Ectodermal cell (in vitro differentiated cells): ENCODE data around the gene KLF16.

Source experiments
- H3K27ac ChIP-seq: 2 replicates; pipeline ENCODE4 v1.7.0; 2013; ENCODE audit warnings: mild to moderate bottlenecking, low read depth, low read length; ENCODE audit not compliant: insufficient read depth, poor library complexity, severe bottlenecking
- H3K27me3 ChIP-seq: 2 replicates; pipeline ENCODE4 v1.7.0; 2013; ENCODE audit warnings: mild to moderate bottlenecking, low read length; ENCODE audit not compliant: insufficient read depth, control insufficient read depth, poor library complexity, severe bottlenecking
- H3K36me3 ChIP-seq: one replicate; pipeline ENCODE4 v1.7.0; 2013; ENCODE audit warnings: low read length; ENCODE audit not compliant: control insufficient read depth, insufficient read depth
- H3K4me1 ChIP-seq: one replicate; pipeline ENCODE4 v1.7.0; 2013; ENCODE audit warnings: low read length; ENCODE audit not compliant: control insufficient read depth, insufficient read depth
- H3K4me3 ChIP-seq: 2 replicates; pipeline ENCODE4 v1.7.0; 2013; ENCODE audit warnings: low read depth, low read length, control low read depth; ENCODE audit not compliant: insufficient read depth
- H3K9me3 ChIP-seq: 2 replicates; pipeline ENCODE4 v1.7.0; 2013; ENCODE audit warnings: mild to moderate bottlenecking, low read length, moderate library complexity; ENCODE audit not compliant: control insufficient read depth
- WGBS, 2 experiments: methylation state at CpG; one replicate each; pipeline ENCODE4 v1.1.7; 2013; ENCODE audit warnings: missing lambda C conversion rate in 2 of 2; 5-methylcytosine and 5-hydroxymethylcytosine counted together

The KLF16 gene

DNA sequence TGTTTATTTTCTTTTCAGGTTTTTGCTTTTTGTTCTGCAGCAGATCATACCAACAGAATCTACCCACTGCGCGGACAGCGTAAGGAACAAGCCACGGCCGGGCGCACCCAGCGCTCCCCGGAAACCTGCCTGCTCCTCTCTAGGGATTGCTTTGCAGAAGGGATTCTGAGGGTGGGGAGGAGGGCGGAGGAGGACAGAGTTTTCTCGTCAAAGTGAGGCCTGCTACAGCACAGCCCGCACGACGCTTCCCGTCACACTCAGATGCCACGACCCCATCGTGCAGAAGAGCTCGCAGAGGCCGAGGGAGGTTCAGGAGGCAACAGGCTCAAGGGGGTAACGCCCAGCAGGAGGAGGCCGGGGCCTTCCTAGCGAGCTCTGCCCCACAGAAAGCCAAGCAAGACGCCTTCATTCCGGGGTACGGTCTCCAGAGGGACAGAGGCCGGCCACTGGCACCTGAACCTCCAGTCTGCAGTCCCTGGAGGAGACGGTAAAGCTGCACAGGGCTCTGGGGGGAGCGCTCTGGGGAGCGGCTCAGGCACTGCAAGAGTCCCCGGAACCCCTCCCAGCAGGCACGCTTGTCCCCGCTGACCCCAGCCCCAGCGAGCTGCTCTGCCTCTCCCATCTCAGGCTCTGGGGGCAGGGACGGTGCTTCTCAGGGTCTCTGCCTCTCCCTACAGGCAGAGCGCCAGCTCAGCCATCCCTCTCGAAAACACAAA lies 22.0 kb downstream of the KLF16 start:
- H3K27ac ChIP-seq, result no peak overlapping the region
- peaks cover 32% of the 10 kb centered on the region for H3K4me1 ChIP-seq
- H3K4me3 ChIP-seq, result no peak overlapping the region
- H3K27me3 ChIP-seq, result no peaks in the 10 kb centered on the region
- no peaks in the 10 kb centered on the region for H3K9me3 ChIP-seq
- no peaks in the 10 kb centered on the region for H3K36me3 ChIP-seq
- 92% methylated on average over 35 of the region's 35 CpGs for WGBS, 2 experiments

DNA sequence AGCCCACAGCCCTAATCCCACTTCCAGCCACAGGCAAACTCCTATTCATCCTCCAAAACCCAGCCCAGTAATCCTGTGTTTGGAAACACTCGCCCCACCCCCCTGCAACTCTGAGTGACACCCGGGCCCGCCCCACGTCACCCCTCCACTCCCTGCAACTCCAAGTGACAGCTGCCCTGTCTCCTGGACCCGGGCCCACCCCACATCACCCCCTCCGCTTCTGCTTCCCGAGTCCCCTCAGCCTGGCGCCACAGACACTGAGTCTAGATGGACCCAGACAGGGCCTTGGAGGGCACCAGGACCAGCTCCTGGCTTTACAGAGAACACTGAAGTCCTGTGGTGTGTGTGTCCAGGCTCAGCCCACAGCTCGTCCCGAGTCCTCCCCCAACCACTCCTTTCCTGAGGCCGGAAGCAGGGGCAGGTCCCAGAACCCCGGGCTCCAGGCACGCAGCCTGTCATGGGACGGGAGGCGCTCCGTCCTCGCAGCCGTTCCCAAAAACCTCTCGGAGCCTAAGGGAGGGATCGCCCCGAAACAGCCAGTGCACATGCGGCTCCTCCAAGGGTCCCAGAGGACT lies 22.8 kb downstream of the KLF16 start:
- Histone ChIP-seq H3K9me3 (no peaks in the 10 kb centered on the region), H3K4me1 (peaks cover 29% of the 10 kb centered on the region), H3K27me3 (no peaks in the 10 kb centered on the region), H3K4me3 (no peak overlapping the region), H3K27ac (no peak overlapping the region), H3K36me3 (no peaks in the 10 kb centered on the region)
- 86 to 89% methylated on average over 22 of the region's 22 CpGs for WGBS, 2 experiments

DNA sequence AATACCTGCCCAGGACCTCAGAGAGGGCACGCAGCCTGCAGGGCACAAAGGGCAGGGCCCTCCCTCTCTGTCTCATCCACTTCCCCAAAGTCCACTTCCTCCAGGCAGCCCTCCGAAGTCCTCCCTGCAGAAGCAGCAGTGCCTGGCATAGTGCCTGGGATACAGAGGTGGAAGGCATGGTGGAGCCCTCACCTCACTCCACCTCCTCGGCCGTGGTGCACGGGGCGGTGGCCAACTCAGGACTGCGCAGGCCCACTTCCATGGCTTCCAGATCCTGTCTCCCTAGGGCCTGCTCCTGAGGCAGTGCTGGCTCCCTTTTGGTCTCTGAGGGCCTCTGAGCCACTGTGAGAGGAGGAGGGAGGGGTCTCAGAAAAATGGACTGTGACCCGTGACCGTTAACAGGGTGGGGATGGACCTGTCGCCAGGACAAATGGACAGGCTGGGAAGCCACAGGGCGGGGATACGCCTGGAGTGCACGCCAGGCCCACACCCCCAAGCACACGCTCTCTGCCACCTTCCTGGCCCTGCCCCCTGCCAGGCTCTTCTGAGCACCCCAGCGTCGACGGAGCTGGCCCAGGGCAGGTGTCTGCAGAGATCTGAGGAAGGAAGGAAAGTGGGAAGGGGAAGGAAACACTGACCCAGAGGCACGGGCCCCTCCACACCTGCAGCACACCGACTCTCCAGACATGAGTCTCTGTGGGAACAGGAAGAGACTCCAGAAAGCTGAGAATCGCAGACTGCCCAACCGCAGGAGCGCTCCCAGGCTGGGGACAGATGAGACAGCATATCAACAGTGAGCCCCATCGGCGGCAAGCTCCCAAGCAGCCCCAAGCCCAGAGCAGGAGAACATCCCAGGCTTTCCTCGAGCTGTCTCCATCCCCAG lies 23.5 kb downstream of the KLF16 start:
- no peaks in the 10 kb centered on the region for H3K36me3 ChIP-seq
- H3K4me1 ChIP-seq, result peaks cover 29% of the 10 kb centered on the region
- H3K4me3 ChIP-seq, result no peak overlapping the region
- H3K9me3 ChIP-seq, result no peaks in the 10 kb centered on the region
- WGBS, 2 experiments, result 90 to 93% methylated on average over 25 of the region's 25 CpGs
- H3K27ac ChIP-seq, result no peak overlapping the region
- H3K27me3 ChIP-seq, result no peaks in the 10 kb centered on the region

- no peaks in the 10 kb centered on the region for H3K9me3 ChIP-seq
- peaks cover 29% of the 10 kb centered on the region for H3K4me1 ChIP-seq
- no peak overlapping the region for H3K27ac ChIP-seq
- H3K36me3 ChIP-seq, result no peaks in the 10 kb centered on the region
- WGBS, 2 experiments, result 41% methylated on average over 23 of the region's 23 CpGs
- no peak overlapping the region for H3K4me3 ChIP-seq
- no peaks in the 10 kb centered on the region for H3K27me3 ChIP-seq
These were observed 25.7 kb downstream of the KLF16 start for GRCh38 chr19:1837625-1838105.

DNA sequence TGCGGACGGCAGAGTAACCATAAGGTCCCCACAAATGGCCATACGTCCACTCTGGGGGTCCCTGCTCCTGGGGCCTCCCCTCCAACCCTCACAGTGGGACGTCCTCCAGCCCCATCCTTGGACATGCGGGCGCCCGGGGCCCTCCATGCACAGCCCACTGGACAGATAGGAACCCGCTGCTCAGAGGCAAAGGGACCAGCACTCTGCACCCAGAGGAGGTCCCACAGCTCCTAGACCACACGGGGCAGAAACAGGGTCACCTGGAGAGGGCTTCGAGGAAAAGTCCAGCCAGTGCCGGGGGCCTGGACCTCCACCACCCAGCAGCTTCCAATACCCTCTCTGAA lies 26.2 kb downstream of the KLF16 start:
- peaks cover 29% of the 10 kb centered on the region for H3K4me1 ChIP-seq
- no peaks in the 10 kb centered on the region for H3K36me3 ChIP-seq
- no peak overlapping the region for H3K4me3 ChIP-seq
- no peak overlapping the region for H3K27ac ChIP-seq
- H3K27me3 ChIP-seq, result no peaks in the 10 kb centered on the region
- 86 to 88% methylated on average over 11 of the region's 11 CpGs for WGBS, 2 experiments
- H3K9me3 ChIP-seq, result no peaks in the 10 kb centered on the region

DNA sequence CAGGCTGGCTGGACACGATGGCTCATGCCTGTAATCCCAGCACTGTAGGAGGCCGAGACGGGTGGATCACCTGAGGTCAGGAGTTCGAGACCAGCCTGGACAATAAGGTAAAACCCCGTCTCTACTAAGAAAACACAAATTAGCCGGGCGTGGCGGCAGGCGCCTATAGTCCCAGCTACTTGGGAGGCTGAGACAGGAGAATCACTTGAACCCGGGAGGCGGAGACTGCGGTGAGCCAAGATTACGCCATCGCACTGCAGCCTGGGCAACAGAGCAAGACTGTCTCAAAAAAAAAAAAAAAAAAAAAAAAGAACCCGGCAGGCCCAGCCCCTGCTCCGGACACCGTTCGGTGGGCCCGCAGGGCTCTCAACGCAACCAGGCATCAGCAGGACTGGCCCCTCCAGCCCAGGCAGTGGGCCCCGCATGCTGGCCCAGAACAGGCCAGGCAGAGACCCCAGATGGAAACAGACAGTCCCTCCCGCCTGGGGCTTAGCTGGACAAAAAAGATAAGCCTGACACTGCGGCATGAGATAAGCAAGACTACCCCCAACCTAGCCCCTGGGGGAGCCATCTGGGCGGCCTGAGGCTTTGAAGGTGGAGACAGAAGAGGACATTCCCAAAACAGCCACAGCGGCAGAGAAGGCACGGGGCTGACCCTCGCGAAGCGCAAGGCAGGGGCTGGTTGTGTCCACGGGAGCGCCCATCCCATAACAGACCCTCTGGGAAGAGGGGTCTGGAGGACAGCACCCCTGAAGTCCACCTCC lies 26.7 kb downstream of the KLF16 start:
- H3K27ac ChIP-seq, result no peak overlapping the region
- H3K4me3 ChIP-seq, result no peak overlapping the region
- no peaks in the 10 kb centered on the region for H3K27me3 ChIP-seq
- no peaks in the 10 kb centered on the region for H3K36me3 ChIP-seq
- H3K4me1 ChIP-seq, result peaks cover 29% of the 10 kb centered on the region
- 93 to 95% methylated on average over 31 of the region's 31 CpGs for WGBS, 2 experiments
- H3K9me3 ChIP-seq, result no peaks in the 10 kb centered on the region

GRCh38 chr19:1833540-1833939 lies 29.8 kb downstream of the KLF16 start:
- no peak overlapping the region for H3K4me3 ChIP-seq
- H3K27me3 ChIP-seq, result no peaks in the 10 kb centered on the region
- H3K9me3 ChIP-seq, result no peaks in the 10 kb centered on the region
- no peak overlapping the region for H3K27ac ChIP-seq
- H3K36me3 ChIP-seq, result no peaks in the 10 kb centered on the region
- WGBS, 2 experiments, result 90 to 91% methylated on average over 15 of the region's 15 CpGs
- peaks cover 9% of the 10 kb centered on the region for H3K4me1 ChIP-seq

GRCh38 chr19:1832046-1832663 lies 31.2 kb downstream of the KLF16 start:
- H3K9me3 ChIP-seq, result no peaks in the 10 kb centered on the region
- no peaks in the 10 kb centered on the region for H3K27me3 ChIP-seq
- H3K4me1 ChIP-seq, result peaks cover 8% of the 10 kb centered on the region
- H3K36me3 ChIP-seq, result no peaks in the 10 kb centered on the region
- H3K4me3 ChIP-seq, result no peak overlapping the region
- no peak overlapping the region for H3K27ac ChIP-seq
- 89 to 91% methylated on average over 26 of the region's 26 CpGs for WGBS, 2 experiments

DNA sequence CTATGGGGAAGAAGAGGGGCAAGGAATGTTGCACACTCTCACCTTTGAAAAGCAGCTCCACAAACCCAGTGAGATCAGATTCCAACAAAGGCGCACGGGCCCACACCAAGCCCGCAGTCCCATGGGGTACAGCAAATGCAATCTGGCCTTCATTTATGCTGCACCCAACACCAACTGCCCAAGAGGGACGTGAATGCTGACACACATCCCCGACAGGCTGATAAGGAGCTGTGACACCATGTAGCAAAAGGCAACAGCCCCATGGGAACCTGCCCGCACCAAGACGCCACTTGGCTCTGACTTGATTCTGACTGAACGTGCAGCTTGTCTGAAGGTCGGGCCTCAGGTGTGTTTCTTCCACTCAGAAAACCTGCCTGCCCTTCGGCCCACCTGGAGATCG lies 32.4 kb downstream of the KLF16 start:
- no peak overlapping the region for H3K4me3 ChIP-seq
- H3K27me3 ChIP-seq, result no peaks in the 10 kb centered on the region
- H3K4me1 ChIP-seq, result peaks cover 14% of the 10 kb centered on the region
- WGBS, 2 experiments, result 95 to 96% methylated on average over 11 of the region's 11 CpGs
- H3K36me3 ChIP-seq, result no peaks in the 10 kb centered on the region
- H3K9me3 ChIP-seq, result no peaks in the 10 kb centered on the region
- H3K27ac ChIP-seq, result no peak overlapping the region
